MCF 10A (cell line): ENCODE results near the gene CACNA1B. TPM values are rescaled to one million over a fixed set of nuclear protein-coding genes. Genes with fewer than 3 reads are reported as not detected.

ENCODE experiments used
- BruUV-seq: library from RNA; stranded (reverse); fragments of 400-500 nt; replicated peaks from 2 replicates; lab custom pipeline; 2021; lab: Mats Ljungman, UMichigan
- CTCF ChIA-PET: fragments of 300-600 bp; sonication (Branson Sonifier 250); formaldehyde crosslinking; extraction: SDS; loops from one replicate; lab custom pipeline; 2021; ENCODE audit warnings: antibody characterized with exemption, inconsistent platforms; lab: Yijun Ruan, JAX
- POLR2A ChIA-PET: fragments of 300-600, 350-650 bp; sonication (Branson Sonifier 250); formaldehyde crosslinking; extraction: SDS; loops from one replicate; lab custom pipeline; 2020; ENCODE audit warnings: antibody characterized with exemption, inconsistent platforms; lab: Yijun Ruan, JAX
- DNase-seq: peaks from one replicate; pipeline ENCODE4 v3.0.0-alpha.2; 2018; ENCODE audit not compliant: unreplicated experiment
- H3K27ac Mint-ChIP-seq: one replicate; pipeline ENCODE4 v1.8.0; 2022; ENCODE audit warnings: mild to moderate bottlenecking, low read depth, mixed read lengths; ENCODE audit not compliant: unreplicated experiment
- H3K27me3 Mint-ChIP-seq: one replicate; pipeline ENCODE4 v1.8.0; 2022; ENCODE audit warnings: mixed read lengths; ENCODE audit not compliant: insufficient read depth, unreplicated experiment
- H3K36me3 Mint-ChIP-seq: one replicate; pipeline ENCODE4 v1.8.0; 2022; ENCODE audit warnings: mild to moderate bottlenecking, moderate library complexity, mixed read lengths; ENCODE audit not compliant: insufficient read depth, unreplicated experiment
- H3K4me1 Mint-ChIP-seq: one replicate; pipeline ENCODE4 v1.8.0; 2022; ENCODE audit warnings: mixed read lengths; ENCODE audit not compliant: insufficient read depth, unreplicated experiment
- H3K4me3 Mint-ChIP-seq: one replicate; pipeline ENCODE4 v1.8.0; 2022; ENCODE audit warnings: mild to moderate bottlenecking, moderate library complexity, mixed read lengths; ENCODE audit not compliant: unreplicated experiment
- H3K9me3 Mint-ChIP-seq: one replicate; pipeline ENCODE4 v1.8.0; 2022; ENCODE audit warnings: mixed read lengths; ENCODE audit not compliant: unreplicated experiment
- intact Hi-C: fragments of 100-400 bp; cut with micrococcal nuclease; formaldehyde crosslinking; loops from 2 replicates; pipeline ENCODE4 v1.14.1; 2022
- total RNA-seq: library from RNA; stranded (reverse); gene quantifications from 2 replicates; pipeline ENCODE4 v1.2.3, GENCODE V29; 2022
- TF ChIP-seq, protein P1 (sequence below): fragments of 200-600 bp; IDR thresholded peaks from one replicate; pipeline ENCODE4 v1.8.0; 2022; ENCODE audit warnings: antibody characterized with exemption, mild to moderate bottlenecking; ENCODE audit not compliant: unreplicated experiment

CACNA1B gene
- total RNA-seq, 1 experiment from 2014 or later, result not detected

DNA sequence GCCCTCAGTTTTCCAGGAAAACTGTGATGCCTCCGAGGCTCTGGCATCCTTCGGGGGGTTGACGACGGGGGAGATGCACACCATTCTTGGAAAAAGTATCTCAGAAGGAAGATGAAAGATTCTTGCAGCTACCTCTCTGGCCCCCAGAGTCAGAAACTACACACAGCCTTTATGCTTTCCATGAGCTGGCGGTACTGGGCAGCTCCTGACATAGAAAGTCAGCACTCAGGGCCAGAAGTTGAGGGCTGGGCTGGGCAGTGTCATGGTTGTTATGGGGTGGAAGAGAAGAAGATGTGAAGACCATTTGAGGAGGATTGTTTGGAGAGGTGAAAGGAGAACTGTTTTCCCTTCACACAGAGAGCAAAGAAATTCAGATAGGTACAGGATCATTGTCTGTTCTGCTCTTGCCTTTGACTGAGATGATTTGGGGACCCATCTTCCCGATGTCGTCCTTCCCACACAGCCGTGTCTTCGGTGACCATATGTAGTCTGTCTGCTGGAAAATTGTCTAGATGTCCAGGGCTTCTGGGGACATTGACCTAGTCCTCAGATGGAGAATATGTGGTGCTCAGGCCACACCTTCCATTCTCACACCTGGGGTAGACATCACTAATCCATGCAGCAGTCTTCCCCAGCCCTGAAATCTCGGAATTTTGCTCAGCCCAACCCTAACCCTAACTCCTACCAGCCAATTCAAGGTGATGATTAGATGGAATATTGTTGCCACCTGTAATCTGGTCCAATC, 237.1 kb downstream of the CACNA1B start:
- DNase-seq, result no peak
- no TSS peak for BruUV-seq
- Mint-ChIP-seq H3K4me3 (no peak overlapping the region), H3K27me3 (no peaks in the 10 kb centered on the region), H3K9me3 (peaks cover 27% of the 10 kb centered on the region), H3K36me3 (no peaks in the 10 kb centered on the region), H3K4me1 (no peaks in the 10 kb centered on the region), H3K27ac (no peak overlapping the region)
- CTCF ChIA-PET, result no interaction called here
- TF ChIP-seq, protein P1, sequence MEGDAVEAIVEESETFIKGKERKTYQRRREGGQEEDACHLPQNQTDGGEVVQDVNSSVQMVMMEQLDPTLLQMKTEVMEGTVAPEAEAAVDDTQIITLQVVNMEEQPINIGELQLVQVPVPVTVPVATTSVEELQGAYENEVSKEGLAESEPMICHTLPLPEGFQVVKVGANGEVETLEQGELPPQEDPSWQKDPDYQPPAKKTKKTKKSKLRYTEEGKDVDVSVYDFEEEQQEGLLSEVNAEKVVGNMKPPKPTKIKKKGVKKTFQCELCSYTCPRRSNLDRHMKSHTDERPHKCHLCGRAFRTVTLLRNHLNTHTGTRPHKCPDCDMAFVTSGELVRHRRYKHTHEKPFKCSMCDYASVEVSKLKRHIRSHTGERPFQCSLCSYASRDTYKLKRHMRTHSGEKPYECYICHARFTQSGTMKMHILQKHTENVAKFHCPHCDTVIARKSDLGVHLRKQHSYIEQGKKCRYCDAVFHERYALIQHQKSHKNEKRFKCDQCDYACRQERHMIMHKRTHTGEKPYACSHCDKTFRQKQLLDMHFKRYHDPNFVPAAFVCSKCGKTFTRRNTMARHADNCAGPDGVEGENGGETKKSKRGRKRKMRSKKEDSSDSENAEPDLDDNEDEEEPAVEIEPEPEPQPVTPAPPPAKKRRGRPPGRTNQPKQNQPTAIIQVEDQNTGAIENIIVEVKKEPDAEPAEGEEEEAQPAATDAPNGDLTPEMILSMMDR, result no peak
- POLR2A ChIA-PET, result no interaction called here
- intact Hi-C loops, result no loop called here

DNA sequence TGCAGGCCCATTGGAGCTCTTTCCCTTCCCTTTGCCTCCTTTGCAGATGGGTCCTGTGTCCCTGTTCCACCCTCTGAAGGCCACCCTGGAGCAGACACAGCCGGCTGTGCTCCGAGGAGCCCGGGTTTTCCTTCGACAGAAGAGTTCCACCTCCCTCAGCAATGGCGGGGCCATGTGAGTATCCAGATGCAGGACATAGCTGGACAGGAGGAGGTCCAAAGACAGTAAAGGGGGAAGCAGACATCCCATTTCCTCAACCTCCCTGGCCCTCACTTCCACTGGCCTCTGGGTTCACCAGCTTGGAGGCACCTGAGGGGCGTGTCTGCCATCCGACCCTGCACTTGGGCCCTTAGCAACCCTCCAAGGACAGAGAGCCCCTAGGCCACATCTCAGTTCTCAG, 237.9 kb downstream of the CACNA1B start:
- no peaks in the 10 kb centered on the region for H3K27me3 Mint-ChIP-seq
- peaks cover 28% of the 10 kb centered on the region for H3K9me3 Mint-ChIP-seq
- CTCF ChIA-PET, result no interaction called here
- intact Hi-C loops, result no loop called here
- no peak overlapping the region for H3K4me3 Mint-ChIP-seq
- POLR2A ChIA-PET, result no interaction called here
- TF ChIP-seq, protein P1, result no peak
- H3K27ac Mint-ChIP-seq, result no peak overlapping the region
- no peaks in the 10 kb centered on the region for H3K36me3 Mint-ChIP-seq
- DNase-seq, result no peak
- no peaks in the 10 kb centered on the region for H3K4me1 Mint-ChIP-seq
- no TSS peak for BruUV-seq

DNA sequence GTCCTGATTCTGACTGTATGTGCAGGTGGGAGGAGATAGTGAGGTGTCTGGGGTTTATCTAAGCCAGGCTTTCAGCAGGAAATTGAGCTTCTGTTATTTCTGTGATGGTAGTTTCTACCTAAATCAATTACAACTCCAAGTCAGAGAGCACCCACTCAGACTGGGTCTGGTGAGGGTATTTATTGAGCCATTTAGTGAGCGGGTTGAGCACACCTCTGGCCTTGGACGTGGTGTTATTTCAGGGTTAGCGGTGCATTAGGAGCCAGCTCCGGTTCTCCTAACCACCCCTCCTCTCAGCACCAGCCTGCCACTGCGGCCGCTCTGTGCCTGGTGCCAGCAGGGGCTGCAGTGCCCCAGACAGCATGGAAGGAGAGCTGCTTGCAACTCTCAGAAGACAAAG, 238.9 kb downstream of the CACNA1B start:
- BruUV-seq, result no TSS peak
- CTCF ChIA-PET, result no interaction called here
- TF ChIP-seq, protein P1, result no peak

DNA sequence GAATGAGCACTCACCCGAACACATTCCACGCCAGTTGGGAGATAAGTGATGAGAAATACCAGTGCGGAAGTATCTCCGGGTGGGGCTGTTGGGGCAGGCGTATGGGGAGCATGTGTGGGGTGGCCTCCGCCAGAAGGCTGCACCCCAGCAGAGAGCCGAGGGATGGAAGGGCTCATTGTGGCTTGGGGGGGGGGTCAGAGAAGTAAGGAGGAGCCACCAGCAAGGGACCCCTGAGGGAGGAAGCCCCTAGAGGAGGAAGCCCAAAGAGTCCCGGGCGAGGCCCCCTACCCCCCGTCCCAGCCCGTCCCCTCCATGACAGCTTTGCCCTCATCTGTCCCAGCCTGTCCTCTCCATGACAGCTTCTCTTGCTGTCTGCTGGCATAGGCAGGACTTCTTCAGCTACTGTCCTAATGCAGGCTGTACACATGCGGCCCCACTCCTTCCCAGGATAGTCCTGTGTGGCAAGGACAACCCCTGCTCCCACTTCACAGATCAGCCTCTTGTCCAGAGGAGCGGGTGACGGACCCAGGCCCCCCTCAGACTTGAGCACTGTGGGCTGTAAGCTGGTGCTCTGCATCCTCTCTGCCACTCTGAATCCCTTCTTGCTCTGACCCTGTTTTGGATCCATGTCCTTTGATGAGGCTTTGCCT, 239.6 kb downstream of the CACNA1B start:
- BruUV-seq, result no TSS peak
- no peaks in the 10 kb centered on the region for H3K4me1 Mint-ChIP-seq
- POLR2A ChIA-PET, result interaction anchor here (0.5 kb wide), 1 partner anchor 110 kb away, joined by 3 read pairs; no protein-coding TSS in a partner anchor
- TF ChIP-seq, protein P1, result no peak
- H3K27me3 Mint-ChIP-seq, result no peaks in the 10 kb centered on the region
- no peak overlapping the region for H3K27ac Mint-ChIP-seq
- CTCF ChIA-PET, result no interaction called here
- intact Hi-C loops, result no loop called here
- H3K9me3 Mint-ChIP-seq, result peaks cover 23% of the 10 kb centered on the region
- H3K4me3 Mint-ChIP-seq, result no peak overlapping the region
- DNase-seq, result no peak
- no peaks in the 10 kb centered on the region for H3K36me3 Mint-ChIP-seq

More for the DNA sequence above, 238.9 kb downstream of the CACNA1B start:
- Mint-ChIP-seq H3K4me3 (no peak overlapping the region), H3K4me1 (no peaks in the 10 kb centered on the region), H3K36me3 (no peaks in the 10 kb centered on the region), H3K27me3 (no peaks in the 10 kb centered on the region), H3K27ac (no peak overlapping the region), H3K9me3 (peaks cover 28% of the 10 kb centered on the region)
- intact Hi-C loops, result no loop called here
- POLR2A ChIA-PET, result no interaction called here
- DNase-seq, result no peak
